A549 (cell line): ENCODE measurements around the gene PROSER1.

Experiments used
- CBX8 ChIP-seq: fragments of 200-600 bp; sonication (generic); IDR thresholded peaks from 2 replicates; pipeline ENCODE4 v1.6.1; 2016
- CEBPB ChIP-seq, 2 experiments: fragments of >200 bp in 1 of 2; sonication (Bioruptor Twin) in 1 of 2; formaldehyde crosslinking in 1 of 2; IDR thresholded peaks; 2 replicates each; pipeline ENCODE4 v1.6.1; 2012 to 2016
- CHD4 ChIP-seq: fragments of 200-600 bp; sonication (generic); IDR thresholded peaks from 2 replicates; pipeline ENCODE4 v1.6.1; 2016; ENCODE audit warnings: antibody characterized with exemption, mild to moderate bottlenecking, borderline replicate concordance
- EP300 ChIP-seq, 2 experiments: fragments of >200 bp; sonication (Bioruptor Twin); formaldehyde crosslinking; IDR thresholded peaks; 2 replicates in 1 of 2; 3 replicates in 1 of 2; pipeline ENCODE4 v1.6.1; 2016 to 2017
- GATA3 ChIP-seq: IDR thresholded peaks from 2 replicates; pipeline ENCODE4 v1.6.1; 2012; ENCODE audit warnings: borderline replicate concordance
- HOXA7 ChIP-seq: fragments of 250-450 bp; sonication (Bioruptor Pico); IDR thresholded peaks from 2 replicates; pipeline ENCODE4 v1.5.0; 2020; ENCODE audit warnings: mild to moderate bottlenecking, moderate library complexity
- JUNB ChIP-seq: fragments of >200 bp; sonication (Bioruptor Twin); formaldehyde crosslinking; IDR thresholded peaks from 2 replicates; pipeline ENCODE4 v1.6.1; 2016
- POLR2A ChIP-seq: IDR thresholded peaks from 2 replicates; pipeline ENCODE4 v1.6.1; 2012; ENCODE audit warnings: mild to moderate bottlenecking, low read length
- RCOR1 ChIP-seq: fragments of 150-350 bp; IDR thresholded peaks from 2 replicates; pipeline ENCODE4 v1.6.1; 2014; ENCODE audit warnings: antibody characterized with exemption, low read length, low read depth
- TP53 ChIP-seq: fragments of 250-450 bp; sonication (Bioruptor Pico); IDR thresholded peaks from 2 replicates; pipeline ENCODE4 v1.5.0; 2021; ENCODE audit warnings: mild to moderate bottlenecking, moderate library complexity
- TF ChIP-seq, protein P1 (sequence below): fragments of >200 bp; sonication (Bioruptor Twin); formaldehyde crosslinking; IDR thresholded peaks from 3 replicates; pipeline ENCODE4 v1.5.1; 2016
- TF ChIP-seq, protein P2 (sequence below): IDR thresholded peaks from 2 replicates; pipeline ENCODE4 v1.6.1; 2012
- TF ChIP-seq, protein P3 (sequence below): IDR thresholded peaks from 2 replicates; pipeline ENCODE4 v1.6.1; 2012

DNA sequence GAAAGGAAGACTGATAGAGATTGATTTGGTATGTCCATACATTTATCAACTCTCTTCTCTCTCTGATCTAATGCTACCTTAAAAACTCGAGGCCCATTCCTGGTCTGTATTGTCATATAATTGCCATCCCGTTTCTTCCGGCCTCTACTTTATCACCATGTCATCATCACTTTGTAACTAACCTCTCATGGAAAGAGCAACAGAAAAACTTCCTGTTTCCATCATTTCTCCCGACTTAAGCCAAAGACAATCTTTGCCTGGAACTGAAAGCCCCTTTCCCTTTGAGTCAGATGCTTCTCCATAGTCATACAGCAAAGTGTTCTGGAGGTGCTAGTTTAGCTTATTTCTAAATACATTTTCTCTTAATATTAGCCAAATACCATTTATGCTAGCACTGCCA, 44.5 kb downstream of the PROSER1 start:
- TF ChIP-seq EP300 (IDR thresholded peaks at IDR 0.05) (no peak), CBX8 (no peak), CEBPB (IDR thresholded peaks at IDR 0.05) (no peak), POLR2A (no peak), JUNB (no peak), CHD4 (no peak), TP53 (CRISPR knock-in tag) (no peak), GATA3 (no peak), RCOR1 (no peak), HOXA7 (CRISPR knock-in tag) (no peak)
- TF ChIP-seq, protein P1, sequence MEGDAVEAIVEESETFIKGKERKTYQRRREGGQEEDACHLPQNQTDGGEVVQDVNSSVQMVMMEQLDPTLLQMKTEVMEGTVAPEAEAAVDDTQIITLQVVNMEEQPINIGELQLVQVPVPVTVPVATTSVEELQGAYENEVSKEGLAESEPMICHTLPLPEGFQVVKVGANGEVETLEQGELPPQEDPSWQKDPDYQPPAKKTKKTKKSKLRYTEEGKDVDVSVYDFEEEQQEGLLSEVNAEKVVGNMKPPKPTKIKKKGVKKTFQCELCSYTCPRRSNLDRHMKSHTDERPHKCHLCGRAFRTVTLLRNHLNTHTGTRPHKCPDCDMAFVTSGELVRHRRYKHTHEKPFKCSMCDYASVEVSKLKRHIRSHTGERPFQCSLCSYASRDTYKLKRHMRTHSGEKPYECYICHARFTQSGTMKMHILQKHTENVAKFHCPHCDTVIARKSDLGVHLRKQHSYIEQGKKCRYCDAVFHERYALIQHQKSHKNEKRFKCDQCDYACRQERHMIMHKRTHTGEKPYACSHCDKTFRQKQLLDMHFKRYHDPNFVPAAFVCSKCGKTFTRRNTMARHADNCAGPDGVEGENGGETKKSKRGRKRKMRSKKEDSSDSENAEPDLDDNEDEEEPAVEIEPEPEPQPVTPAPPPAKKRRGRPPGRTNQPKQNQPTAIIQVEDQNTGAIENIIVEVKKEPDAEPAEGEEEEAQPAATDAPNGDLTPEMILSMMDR = no peak
- TF ChIP-seq, protein P2, sequence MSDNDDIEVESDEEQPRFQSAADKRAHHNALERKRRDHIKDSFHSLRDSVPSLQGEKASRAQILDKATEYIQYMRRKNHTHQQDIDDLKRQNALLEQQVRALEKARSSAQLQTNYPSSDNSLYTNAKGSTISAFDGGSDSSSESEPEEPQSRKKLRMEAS = no peak
- TF ChIP-seq, protein P3, sequence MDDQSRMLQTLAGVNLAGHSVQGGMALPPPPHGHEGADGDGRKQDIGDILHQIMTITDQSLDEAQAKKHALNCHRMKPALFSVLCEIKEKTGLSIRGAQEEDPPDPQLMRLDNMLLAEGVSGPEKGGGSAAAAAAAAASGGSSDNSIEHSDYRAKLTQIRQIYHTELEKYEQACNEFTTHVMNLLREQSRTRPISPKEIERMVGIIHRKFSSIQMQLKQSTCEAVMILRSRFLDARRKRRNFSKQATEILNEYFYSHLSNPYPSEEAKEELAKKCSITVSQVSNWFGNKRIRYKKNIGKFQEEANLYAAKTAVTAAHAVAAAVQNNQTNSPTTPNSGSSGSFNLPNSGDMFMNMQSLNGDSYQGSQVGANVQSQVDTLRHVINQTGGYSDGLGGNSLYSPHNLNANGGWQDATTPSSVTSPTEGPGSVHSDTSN = no peak
